Left lung (tissue), 10 donors: ENCODE measurements around the gene ALPK3. TPM values are rescaled to one million over a fixed set of nuclear protein-coding genes. Genes with fewer than 3 reads are reported as not detected.

Source experiments
- ATAC-seq: fragments of 200-7000 bp; cut with Tn5 transposase; one replicate; pipeline ENCODE4 v1.9.1; 2020; ENCODE audit warnings: moderate library complexity
- DNase-seq, 4 donors: peaks; one replicate each; pipeline ENCODE4 v3.0.0-alpha.2; 2013 to 2020
- H3K27ac ChIP-seq, 2 donors: fragments of 200-600 bp; sonication (generic) in 1 of 2; one replicate each; pipeline versions ENCODE4 v1.5.0 to v1.8.0; 2020 to 2021
- H3K27me3 ChIP-seq, 2 donors: fragments of 200-600 bp; sonication (generic) in 1 of 2; one replicate each; pipeline versions ENCODE4 v1.5.0 to v1.8.0; 2020 to 2021
- H3K36me3 ChIP-seq, 2 donors: fragments of 200-600 bp; sonication (generic) in 1 of 2; one replicate each; pipeline versions ENCODE4 v1.5.0 to v1.8.0; 2020 to 2021
- H3K4me1 ChIP-seq, 2 donors: fragments of 200-600 bp; one replicate each; pipeline ENCODE4 v1.8.0; 2021
- H3K4me3 ChIP-seq, 2 donors: fragments of 200-600 bp; sonication (generic) in 1 of 2; one replicate each; pipeline versions ENCODE4 v1.5.0 to v1.8.0; 2020 to 2021; ENCODE audit warnings: mild to moderate bottlenecking in 1 of 2
- H3K9me3 ChIP-seq, 2 donors: fragments of 200-600 bp; sonication (generic) in 1 of 2; one replicate each; pipeline versions ENCODE4 v1.5.0 to v1.8.0; 2020 to 2021
- intact Hi-C, 2 donors: fragments of 100-400 bp; cut with DNase I; formaldehyde crosslinking; loops; one replicate each; pipeline versions ENCODE4 v1.11.2 to v1.14.2; 2022
- polyA plus RNA-seq, 6 donors: library from polyadenylated mRNA; unstranded; fragments of 120-200 nt; gene quantifications; one replicate each; pipeline ENCODE4 v1.2.1, GENCODE V29; 2013; ENCODE audit not compliant: insufficient read length in 6 of 6
- total RNA-seq, 2 donors: library from RNA; stranded (reverse); fragmentation: NEBNext Ultra II Directional; extraction: Animal tissue kit (Norgen Biotek cat#: 25700); gene quantifications; one replicate each; pipeline ENCODE4 v1.2.1, GENCODE V29; 2021
- TF ChIP-seq, protein P1 (sequence below), 2 donors: fragments of 200-600 bp; sonication (generic) in 1 of 2; IDR thresholded peaks; one replicate each; pipeline versions ENCODE4 v1.5.0 to v1.8.0; 2021; ENCODE audit warnings: antibody characterized with exemption in 2 of 2
- donor health status: DM: no; HTN: yes; CAD: no.
- donor health status: DM: no; HTN: no; CAD: no.

The ALPK3 gene
- total and polyA plus RNA-seq, 8 donors = 6.9 to 23.4 (median 18.3) TPM

DNA sequence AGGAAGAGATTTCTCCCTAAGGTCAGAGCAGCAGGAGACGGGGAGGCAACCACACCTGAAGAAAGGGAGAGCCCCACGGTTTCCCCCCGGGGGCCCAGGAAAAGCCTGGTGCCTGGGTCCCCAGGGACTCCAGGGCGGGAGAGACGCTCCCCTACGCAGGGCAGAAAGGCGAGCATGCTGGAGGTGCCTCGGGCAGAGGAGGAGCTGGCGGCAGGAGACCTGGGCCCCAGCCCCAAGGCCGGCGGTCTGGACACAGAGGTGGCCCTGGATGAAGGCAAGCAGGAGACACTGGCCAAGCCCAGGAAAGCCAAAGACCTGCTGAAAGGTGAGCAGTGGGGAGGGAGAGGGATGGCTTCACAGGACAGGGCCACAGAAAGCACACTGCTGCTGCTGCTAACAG is 41.1 kb downstream of the ALPK3 start:
- Histone ChIP-seq H3K4me1 (no peaks in the 10 kb centered on the region), H3K4me3 (no peak overlapping the region), H3K27ac (no peak overlapping the region), H3K9me3 (no peaks in the 10 kb centered on the region), H3K36me3 (peaks cover 0 to 8% of the 10 kb centered on the region in 2 donors), H3K27me3 (no peaks in the 10 kb centered on the region)
- ATAC-seq (no peak), DNase-seq (peak in 1 of 4 donors; percentile 61)
- intact Hi-C loops = no loop called here
- TF ChIP-seq, protein P1, sequence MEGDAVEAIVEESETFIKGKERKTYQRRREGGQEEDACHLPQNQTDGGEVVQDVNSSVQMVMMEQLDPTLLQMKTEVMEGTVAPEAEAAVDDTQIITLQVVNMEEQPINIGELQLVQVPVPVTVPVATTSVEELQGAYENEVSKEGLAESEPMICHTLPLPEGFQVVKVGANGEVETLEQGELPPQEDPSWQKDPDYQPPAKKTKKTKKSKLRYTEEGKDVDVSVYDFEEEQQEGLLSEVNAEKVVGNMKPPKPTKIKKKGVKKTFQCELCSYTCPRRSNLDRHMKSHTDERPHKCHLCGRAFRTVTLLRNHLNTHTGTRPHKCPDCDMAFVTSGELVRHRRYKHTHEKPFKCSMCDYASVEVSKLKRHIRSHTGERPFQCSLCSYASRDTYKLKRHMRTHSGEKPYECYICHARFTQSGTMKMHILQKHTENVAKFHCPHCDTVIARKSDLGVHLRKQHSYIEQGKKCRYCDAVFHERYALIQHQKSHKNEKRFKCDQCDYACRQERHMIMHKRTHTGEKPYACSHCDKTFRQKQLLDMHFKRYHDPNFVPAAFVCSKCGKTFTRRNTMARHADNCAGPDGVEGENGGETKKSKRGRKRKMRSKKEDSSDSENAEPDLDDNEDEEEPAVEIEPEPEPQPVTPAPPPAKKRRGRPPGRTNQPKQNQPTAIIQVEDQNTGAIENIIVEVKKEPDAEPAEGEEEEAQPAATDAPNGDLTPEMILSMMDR (IDR thresholded peaks at IDR 0.05) = no peak

DNA sequence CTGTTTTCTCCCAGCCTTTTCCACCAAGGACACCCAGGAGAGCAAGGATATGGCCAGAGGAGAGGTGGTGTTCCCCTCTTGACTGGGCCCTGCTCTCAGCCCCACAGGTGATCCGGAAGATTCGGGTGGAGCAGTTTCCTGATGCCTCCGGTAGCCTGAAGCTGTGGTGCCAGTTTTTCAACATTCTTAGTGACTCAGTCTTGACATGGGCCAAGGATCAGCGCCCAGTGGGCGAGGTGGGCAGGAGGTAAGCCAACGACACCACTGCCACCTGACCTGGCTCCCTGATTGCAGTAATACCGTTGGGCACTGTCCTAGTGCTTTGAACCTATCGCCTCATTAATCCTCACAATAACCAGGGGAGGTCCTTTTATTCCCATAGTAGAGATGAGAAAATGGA is 42.0 kb downstream of the ALPK3 start:
- no peaks in the 10 kb centered on the region for H3K27me3 ChIP-seq
- peaks cover 0 to 8% of the 10 kb centered on the region in 2 donors for H3K36me3 ChIP-seq
- peaks cover 0 to 4% of the 10 kb centered on the region in 2 donors for H3K4me1 ChIP-seq
- H3K4me3 ChIP-seq = no peak overlapping the region
- peak in 2 of 4 donors; percentile 71 to 74 for DNase-seq
- peak; percentile 93 for ATAC-seq
- intact Hi-C loops = no loop called here
- H3K27ac ChIP-seq = peak overlapping the region in 1 of 2 donors; percentile 54
- no peaks in the 10 kb centered on the region for H3K9me3 ChIP-seq
- TF ChIP-seq, protein P1 (IDR thresholded peaks at IDR 0.05) = no peak

DNA sequence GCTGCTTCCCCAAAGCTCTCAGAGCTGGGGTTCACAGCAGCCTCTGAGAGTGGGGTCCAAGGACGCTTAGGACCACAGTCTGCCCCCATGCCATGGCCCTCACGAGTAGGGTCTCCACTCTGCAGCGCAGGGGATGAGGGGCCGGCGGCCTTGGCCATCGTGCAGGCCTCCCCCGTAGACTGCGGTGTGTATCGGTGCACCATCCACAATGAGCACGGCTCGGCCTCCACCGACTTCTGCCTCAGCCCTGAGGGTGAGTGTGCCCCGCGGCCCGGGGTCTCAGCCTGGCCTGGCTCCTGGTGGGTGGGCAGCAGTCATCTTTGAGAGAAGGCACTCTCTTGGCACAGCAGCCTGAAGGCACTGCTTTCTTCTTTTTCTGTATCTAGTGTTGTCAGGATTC is 42.5 kb downstream of the ALPK3 start:
- Histone ChIP-seq H3K4me1 (peaks cover 0 to 4% of the 10 kb centered on the region in 2 donors), H3K4me3 (no peak overlapping the region), H3K9me3 (no peaks in the 10 kb centered on the region), H3K27me3 (no peaks in the 10 kb centered on the region), H3K27ac (peak overlapping the region in 1 of 2 donors; percentile 54), H3K36me3 (peaks cover 0 to 8% of the 10 kb centered on the region in 2 donors)
- TF ChIP-seq, protein P1 (IDR thresholded peaks at IDR 0.05) = no peak
- ATAC-seq (no peak), DNase-seq (peak in 1 of 4 donors; percentile 71)
- intact Hi-C loops = no loop called here

DNA sequence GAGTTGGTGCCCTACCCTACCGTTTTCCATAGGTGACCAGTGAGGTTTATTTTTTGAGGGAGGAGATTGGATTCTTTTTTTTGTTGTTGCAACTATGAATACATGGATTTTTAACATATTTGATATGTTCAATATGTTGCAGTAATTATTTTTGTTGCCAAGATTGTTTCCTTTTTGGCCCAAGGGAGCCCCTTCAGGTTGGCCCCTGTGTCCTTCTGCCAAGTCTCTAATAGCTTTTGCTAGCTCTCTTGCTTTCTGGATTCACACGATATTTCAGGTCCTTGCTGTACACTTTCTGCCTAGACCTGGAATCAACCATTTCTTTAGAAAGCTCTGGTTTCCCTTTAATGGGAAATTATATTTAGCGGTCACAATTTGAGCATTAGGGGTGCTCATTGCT is 44.6 kb downstream of the ALPK3 start:
- peaks cover 0 to 4% of the 10 kb centered on the region in 2 donors for H3K4me1 ChIP-seq
- TF ChIP-seq, protein P1 (IDR thresholded peaks at IDR 0.05) = no peak
- H3K27me3 ChIP-seq = no peaks in the 10 kb centered on the region
- DNase-seq (no peak), ATAC-seq (no peak)
- no peak overlapping the region for H3K27ac ChIP-seq
- peaks cover 0 to 4% of the 10 kb centered on the region in 2 donors for H3K36me3 ChIP-seq
- H3K4me3 ChIP-seq = no peak overlapping the region
- H3K9me3 ChIP-seq = no peaks in the 10 kb centered on the region
- intact Hi-C loops = no loop called here

DNA sequence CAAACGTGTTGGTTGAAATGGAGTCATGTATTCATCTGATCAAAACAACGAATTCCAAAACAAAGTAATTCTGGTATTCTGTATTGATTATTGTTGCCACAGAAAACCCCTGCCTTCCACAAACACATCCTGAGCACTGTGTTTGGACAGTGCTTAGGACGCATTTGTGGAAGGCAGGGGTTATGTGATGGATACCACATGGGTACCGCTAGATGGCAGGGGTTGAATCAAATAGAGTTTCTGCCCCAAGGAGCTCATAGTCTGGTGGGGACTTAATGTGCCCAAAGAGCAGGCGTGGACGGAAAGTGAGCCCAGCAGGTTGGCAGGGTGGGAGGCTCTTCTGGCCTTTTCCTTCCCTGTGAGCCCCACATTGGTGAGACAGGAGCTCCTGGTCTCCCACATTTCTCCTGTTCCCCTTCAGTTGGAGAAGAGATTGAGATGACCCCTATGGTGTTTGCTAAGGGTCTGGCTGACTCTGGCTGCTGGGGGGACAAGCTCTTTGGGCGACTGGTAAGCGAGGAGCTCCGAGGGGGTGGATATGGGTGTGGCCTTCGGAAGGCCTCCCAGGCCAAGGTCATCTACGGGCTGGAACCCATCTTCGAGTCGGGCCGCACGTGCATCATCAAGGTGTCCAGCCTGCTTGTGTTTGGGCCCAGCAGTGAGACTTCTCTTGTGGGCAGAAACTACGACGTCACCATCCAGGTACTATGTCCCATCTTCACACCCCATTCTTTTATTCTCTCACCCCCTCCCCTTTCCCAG is 45.2 kb downstream of the ALPK3 start:
- peaks cover 0 to 4% of the 10 kb centered on the region in 2 donors for H3K4me1 ChIP-seq
- no peaks in the 10 kb centered on the region for H3K27me3 ChIP-seq
- no peak overlapping the region for H3K27ac ChIP-seq
- TF ChIP-seq, protein P1 (IDR thresholded peaks at IDR 0.05) = no peak
- no peak overlapping the region for H3K4me3 ChIP-seq
- no peaks in the 10 kb centered on the region for H3K9me3 ChIP-seq
- no peaks in the 10 kb centered on the region for H3K36me3 ChIP-seq
- ATAC-seq (no peak), DNase-seq (no peak)
- intact Hi-C loops = no loop called here
